ENCODE measurements around the gene SPARCL1.
"Not testable (repeated sequence)": the region's sequence is repeated elsewhere in the genome, so short reads cannot be mapped to it uniquely, and the experiment has no call there.

The SPARCL1 gene

GRCh38 chr4:87529187-87529586 lies at the start of gene SPARCL1:
TSS of gene SPARCL1 (minus strand) at chr4:87529376. CDS start at chr4:87499574, 29,802 bp downstream.
- DNase-seq (ENCODE audit: low read depth in 1 of 2, low spot score in 1 of 2) = no peak

- no peak for DNase-seq (ENCODE audit: low read depth in 1 of 2, low spot score in 1 of 2)
Observed at GRCh38 chr4:87575983-87576382, 46.8 kb upstream of the SPARCL1 start.

- DNase-seq (ENCODE audit: low read depth in 1 of 2, low spot score in 1 of 2) = no peak
Observed at GRCh38 chr4:87575408-87575807, 46.2 kb upstream of the SPARCL1 start.

- DNase-seq (ENCODE audit: low read depth in 1 of 2, low spot score in 1 of 2) = no peak
Observed at GRCh38 chr4:87574996-87575395, 45.8 kb upstream of the SPARCL1 start.

GRCh38 chr4:87574376-87574775 lies 45.2 kb upstream of the SPARCL1 start:
- DNase-seq (ENCODE audit: low read depth in 1 of 2, low spot score in 1 of 2) = not testable (repeated sequence)

GRCh38 chr4:87570290-87570805 lies 41.2 kb upstream of the SPARCL1 start:
- DNase-seq (ENCODE audit: low read depth in 1 of 2, low spot score in 1 of 2) = no peak

- DNase-seq (ENCODE audit: low read depth in 1 of 2, low spot score in 1 of 2) = no peak
Observed at GRCh38 chr4:87567191-87567590, 38.0 kb upstream of the SPARCL1 start.

GRCh38 chr4:87566276-87566675 lies 37.1 kb upstream of the SPARCL1 start:
- no peak for DNase-seq (ENCODE audit: low read depth in 1 of 2, low spot score in 1 of 2)

GRCh38 chr4:87565746-87566145 lies 36.6 kb upstream of the SPARCL1 start:
- no peak for DNase-seq (ENCODE audit: low read depth in 1 of 2, low spot score in 1 of 2)

GRCh38 chr4:87560802-87561201 lies 31.6 kb upstream of the SPARCL1 start:
- no peak for DNase-seq (ENCODE audit: low read depth in 1 of 2, low spot score in 1 of 2)

GRCh38 chr4:87559090-87559837 lies 30.1 kb upstream of the SPARCL1 start:
- no peak for DNase-seq (ENCODE audit: low read depth in 1 of 2, low spot score in 1 of 2)

GRCh38 chr4:87557348-87557747 lies 28.2 kb upstream of the SPARCL1 start:
- no peak for DNase-seq (ENCODE audit: low read depth in 1 of 2, low spot score in 1 of 2)

GRCh38 chr4:87555773-87556619 lies 26.8 kb upstream of the SPARCL1 start:
- no peak for DNase-seq (ENCODE audit: low read depth in 1 of 2, low spot score in 1 of 2)

- no peak for DNase-seq (ENCODE audit: low read depth in 1 of 2, low spot score in 1 of 2)
Observed at GRCh38 chr4:87553182-87553581, 24.0 kb upstream of the SPARCL1 start.

- no peak for DNase-seq (ENCODE audit: low read depth in 1 of 2, low spot score in 1 of 2)
Observed at GRCh38 chr4:87551361-87551760, 22.2 kb upstream of the SPARCL1 start.

GRCh38 chr4:87547016-87547708 lies 18.0 kb upstream of the SPARCL1 start:
- DNase-seq (ENCODE audit: low read depth in 1 of 2, low spot score in 1 of 2) = no peak

- no peak for DNase-seq (ENCODE audit: low read depth in 1 of 2, low spot score in 1 of 2)
Observed at GRCh38 chr4:87545052-87545451, 15.9 kb upstream of the SPARCL1 start.

- DNase-seq (ENCODE audit: low read depth in 1 of 2, low spot score in 1 of 2) = no peak
Observed at GRCh38 chr4:87543835-87544461, 14.8 kb upstream of the SPARCL1 start.

- DNase-seq (ENCODE audit: low read depth in 1 of 2, low spot score in 1 of 2) = no peak
Observed at GRCh38 chr4:87542734-87543312, 13.6 kb upstream of the SPARCL1 start.

GRCh38 chr4:87541956-87542709 lies 13.0 kb upstream of the SPARCL1 start:
- no peak for DNase-seq (ENCODE audit: low read depth in 1 of 2, low spot score in 1 of 2)
